ENCODE measurements around the gene ARHGAP6.
"Not testable (repeated sequence)": the region's sequence is repeated elsewhere in the genome, so short reads cannot be mapped to it uniquely, and the experiment has no call there.

Gene ARHGAP6

DNA sequence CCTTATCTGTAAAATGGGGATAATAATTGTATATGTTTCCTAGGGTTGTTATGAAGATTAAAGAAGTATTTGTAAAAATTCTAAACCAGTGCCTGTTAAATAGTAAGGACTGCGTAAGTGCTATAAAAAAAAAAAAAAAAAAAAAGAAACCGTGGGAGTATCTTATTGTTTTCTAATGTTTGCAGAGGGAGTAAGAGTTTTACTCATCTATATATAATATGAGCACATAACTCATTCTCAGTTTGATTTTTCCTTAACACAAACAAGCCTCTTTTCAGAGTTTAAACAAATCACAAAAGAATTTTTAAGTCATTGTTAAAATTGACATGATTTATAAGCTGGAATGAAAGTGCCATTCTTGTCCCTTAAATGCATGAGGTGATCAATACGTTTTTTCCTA is 267.6 kb downstream of the ARHGAP6 start:
- DNase-seq (ENCODE audit: low read depth): no peak

DNA sequence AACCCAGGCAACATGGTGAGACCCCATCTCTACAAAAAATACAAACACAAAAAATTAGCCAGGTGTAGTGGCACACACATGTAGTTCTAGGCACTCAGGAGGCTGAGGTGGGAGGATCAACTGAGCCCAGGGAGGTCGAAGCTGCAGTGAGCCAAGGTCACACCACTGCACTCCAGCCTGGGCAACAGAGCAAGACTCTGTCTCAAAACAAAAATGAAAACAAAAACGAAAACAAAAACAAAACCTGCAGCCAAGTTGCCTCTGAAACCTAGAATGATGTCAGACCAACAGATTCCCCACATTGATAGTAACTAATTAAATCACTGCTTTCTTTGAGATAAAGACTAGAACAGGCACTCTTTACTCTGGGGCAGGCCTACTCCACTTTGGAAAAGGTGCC is 268.0 kb downstream of the ARHGAP6 start:
- no peak for DNase-seq (ENCODE audit: low read depth)

DNA sequence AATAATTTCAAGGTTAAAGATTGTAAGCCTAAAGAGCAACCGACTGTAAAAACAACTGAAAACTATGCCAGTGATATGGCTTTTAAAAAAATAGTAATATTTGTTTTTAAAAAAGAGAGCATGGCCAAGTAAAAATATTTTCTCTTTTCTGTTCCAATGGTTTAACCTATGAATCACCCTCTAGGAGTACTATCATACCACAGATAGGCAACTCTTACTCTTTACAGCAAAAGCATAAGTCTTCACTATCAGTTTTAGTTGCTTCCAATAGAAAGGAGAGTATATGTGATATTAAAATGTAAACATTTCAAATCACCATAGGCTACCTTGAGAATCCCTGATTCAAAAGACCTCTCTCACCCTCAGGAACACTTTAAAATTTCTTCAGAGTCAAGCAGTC is 269.9 kb downstream of the ARHGAP6 start:
- no peak for DNase-seq (ENCODE audit: low read depth)

DNA sequence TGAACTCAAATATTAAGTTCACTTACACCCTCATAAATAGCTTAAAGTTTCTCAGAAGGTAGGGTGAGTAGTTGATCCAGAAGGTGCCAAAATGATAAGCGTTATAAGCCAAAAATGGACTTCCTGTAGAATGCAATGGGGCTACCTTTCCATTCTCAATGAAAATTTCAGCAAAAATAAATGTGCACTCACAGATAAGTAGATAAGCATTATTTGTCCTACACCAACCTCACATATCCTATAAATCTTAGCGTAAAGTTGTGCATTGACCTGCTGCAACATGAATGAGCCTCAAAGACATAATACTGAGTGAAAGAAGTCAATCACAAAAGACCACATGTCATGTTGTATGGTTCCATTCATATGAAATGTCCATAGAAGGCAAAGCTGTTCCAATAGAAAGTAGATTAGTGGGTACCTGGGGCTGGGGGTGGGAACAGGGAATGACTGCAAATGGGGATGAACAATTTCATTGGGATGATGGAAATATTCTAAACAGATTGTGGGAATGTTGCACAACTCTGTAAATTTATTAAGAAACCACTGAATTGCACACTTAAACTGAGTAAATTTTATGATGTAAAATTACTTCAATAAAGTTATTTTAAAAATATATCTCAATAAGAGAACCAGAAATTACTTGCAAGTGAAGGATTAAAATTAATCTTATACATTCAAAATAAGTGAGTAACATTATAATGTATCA is 271.6 kb downstream of the ARHGAP6 start:
- no peak for DNase-seq (ENCODE audit: low read depth)

DNA sequence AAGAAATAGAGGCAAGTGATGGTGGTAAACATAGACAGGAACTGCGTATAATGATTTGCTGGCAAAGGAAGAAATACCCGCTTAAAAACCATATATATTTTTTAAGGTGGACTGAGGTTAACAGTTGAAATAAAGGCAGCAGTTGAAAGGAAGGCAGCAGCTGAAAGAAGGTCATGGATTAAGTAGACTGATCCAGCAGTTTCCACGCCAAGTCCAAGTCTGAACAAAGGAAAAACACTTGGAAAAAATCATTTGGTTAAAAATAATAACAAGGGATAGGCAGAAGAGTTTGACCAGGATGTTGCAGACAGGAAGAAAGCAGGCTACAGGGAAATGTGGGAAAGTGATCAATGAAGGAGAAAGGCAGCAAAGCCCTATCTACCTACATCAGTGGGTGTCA is 278.9 kb downstream of the ARHGAP6 start:
- DNase-seq (ENCODE audit: low read depth): no peak

DNA sequence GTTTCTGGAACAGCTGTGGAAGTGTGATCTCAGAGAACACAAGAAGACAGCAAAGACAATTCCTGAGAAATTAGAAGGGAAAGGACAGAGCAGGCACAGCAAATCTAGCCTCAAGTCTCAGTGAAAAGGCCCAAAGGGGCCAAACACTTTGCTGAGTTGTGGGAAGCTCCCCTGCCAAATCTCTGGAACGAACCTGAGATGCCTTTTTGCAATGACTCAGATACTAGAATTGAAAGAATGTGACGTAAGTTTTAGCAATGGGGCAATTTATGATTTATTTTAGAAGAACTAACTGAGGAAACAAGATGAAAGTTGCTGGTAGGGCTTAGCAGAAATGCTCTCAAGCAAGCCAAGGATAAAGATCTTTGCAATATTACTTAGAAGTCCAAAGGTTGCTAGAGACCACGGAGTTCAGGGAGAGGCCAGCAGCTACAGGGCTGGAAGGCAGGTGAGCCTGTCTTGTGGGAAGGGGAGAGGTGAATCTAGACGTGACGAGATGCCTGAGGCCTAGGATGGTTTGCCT is 279.7 kb downstream of the ARHGAP6 start:
- no peak for DNase-seq (ENCODE audit: low read depth)

DNA sequence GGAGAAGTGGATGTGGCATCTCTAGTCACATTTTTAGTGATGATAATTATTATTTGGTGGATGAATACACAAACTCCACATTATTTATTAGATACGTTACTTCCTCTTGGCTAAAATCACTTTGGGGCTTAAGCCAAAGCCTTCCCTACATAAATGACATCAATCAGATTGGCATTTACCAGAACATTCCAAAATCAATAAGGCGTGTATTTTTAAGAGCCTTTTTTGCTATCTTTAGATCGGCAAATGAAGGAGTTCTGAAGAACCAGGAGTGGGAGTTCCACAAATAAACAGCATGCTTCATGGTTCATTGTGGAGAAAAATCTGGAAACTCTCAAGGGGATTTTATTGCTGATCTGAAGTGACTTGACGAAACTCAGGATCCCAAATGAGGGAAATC is 282.8 kb downstream of the ARHGAP6 start:
- DNase-seq (ENCODE audit: low read depth): no peak

DNA sequence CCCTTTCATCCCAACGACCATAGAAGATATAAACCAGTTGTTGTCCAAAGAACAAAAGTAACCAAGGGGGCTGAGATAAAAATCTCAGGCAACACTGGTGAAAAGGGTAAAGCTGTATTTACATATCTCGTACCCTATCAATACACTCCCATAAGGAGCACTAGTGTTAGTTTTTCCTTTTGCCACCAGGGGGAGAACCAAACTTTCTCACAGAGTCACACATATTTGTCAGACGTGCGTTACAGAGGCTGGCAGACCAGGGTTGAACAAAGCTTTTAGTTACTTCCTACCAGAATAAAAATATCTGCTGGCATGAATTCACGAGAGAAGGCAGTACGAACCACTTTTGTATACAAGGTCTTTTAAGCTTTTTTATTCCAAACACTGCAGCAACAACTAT is 284.3 kb downstream of the ARHGAP6 start:
- DNase-seq (ENCODE audit: low read depth): no peak

DNA sequence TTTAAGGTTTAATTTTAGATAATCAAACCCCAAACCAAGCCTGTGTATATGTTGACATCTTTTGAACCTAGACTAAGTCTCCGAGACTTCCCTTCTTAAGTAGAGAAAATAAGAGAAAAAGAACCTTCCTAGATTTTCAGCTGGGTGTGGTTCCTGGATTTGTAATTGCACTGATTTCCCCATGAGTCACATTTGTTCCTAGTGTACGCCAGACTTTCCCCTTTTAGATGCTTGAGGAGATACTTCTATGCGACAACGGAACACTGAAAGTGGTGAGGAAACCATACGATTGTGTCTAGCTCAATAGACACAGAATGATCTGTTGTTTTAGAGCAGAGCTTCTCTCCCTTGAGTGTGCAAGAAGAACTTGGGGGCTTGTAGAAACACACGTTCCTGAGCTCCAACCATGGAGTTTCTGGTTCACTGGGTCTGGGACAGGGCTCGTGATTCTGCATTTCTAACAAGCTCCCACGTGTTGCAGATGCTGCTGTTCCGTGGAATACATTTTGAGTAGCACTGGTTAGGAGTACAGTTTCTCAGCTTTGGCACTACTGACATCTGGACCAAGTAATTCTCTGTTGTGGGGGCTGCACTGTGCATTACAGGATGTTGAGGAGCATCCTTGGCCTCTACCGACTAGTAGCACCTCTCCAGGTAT is 285.4 kb downstream of the ARHGAP6 start:
- no peak for DNase-seq (ENCODE audit: low read depth)

DNA sequence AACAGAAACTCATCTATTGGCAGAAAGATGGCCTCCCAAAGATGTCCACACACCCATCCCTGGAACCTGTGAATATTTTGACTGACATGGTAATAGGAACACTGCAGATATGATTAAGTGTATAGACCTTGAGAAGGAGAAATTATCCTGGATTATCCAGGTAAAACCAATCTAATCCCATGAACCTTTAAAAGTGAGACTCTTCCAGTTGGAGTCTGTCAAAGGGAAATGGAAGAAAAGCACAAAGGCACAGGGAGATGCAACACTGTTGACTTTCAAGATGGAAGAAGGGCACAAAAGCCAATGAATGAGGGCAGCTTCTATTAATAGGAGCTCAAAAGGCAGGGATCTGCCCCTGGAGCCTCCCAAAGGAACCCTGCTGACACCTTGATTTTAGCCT is 289.6 kb downstream of the ARHGAP6 start:
- DNase-seq (ENCODE audit: low read depth): no peak

DNA sequence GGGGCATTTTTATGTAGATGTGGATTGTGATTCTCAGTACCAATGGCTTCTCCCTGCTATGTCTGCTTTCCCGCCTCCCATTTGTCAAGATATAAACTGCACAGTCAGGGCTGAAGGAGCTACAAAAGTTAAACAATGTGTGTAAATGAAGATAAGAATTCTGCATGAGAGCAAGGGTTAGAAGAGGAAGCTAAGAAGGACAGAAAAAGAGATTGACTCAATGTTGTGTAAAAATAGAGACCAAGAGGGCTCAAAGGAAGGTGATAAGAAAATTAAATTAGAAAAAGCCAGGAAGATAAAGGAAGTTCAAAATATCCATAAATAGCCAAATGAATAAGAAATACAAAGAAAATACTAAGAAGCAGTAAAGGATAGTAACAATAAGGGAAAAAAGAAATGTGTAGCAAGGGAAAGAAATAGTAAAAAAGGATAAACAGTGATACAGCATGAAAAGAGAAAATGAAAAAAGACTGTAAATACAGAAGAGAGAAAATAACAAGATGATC is 290.1 kb downstream of the ARHGAP6 start:
- no peak for DNase-seq (ENCODE audit: low read depth)

DNA sequence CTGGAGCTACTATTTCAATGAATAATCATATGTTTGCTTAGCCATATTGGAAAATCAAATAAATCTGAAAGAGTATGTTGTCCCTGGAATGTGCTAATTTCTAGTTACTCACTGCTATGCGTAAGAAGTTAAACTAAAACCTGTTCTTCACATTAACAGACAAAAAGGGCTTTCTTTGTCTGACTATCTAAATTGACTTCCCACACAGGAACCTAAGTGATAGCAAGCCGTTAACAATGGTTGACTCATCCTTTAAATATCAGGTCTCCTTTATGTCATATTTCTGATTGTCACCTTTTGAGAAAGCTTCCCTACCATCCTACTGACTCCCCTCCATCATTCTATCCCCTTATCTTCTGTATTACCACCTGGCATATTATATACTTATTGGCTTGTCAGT is 291.1 kb downstream of the ARHGAP6 start:
- no peak for DNase-seq (ENCODE audit: low read depth)

DNA sequence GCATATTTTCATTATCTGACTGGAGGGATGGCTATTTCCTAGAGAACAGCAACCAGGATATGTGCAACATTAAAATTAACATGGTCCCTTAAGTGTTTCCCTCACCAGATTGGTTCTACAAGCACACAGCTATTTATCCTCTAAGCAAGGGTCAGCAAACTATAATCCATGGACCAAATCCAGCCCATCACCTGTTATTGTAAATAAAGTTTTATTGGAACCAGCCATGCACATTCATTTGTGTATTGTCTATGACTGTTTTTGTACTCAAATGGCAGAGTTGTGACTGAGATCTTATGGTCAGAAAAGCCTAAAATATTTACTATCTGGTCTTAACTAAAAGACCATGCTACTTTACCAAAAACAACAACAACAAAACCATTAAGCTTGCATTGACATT is 294.6 kb downstream of the ARHGAP6 start:
- no peak for DNase-seq (ENCODE audit: low read depth)

DNA sequence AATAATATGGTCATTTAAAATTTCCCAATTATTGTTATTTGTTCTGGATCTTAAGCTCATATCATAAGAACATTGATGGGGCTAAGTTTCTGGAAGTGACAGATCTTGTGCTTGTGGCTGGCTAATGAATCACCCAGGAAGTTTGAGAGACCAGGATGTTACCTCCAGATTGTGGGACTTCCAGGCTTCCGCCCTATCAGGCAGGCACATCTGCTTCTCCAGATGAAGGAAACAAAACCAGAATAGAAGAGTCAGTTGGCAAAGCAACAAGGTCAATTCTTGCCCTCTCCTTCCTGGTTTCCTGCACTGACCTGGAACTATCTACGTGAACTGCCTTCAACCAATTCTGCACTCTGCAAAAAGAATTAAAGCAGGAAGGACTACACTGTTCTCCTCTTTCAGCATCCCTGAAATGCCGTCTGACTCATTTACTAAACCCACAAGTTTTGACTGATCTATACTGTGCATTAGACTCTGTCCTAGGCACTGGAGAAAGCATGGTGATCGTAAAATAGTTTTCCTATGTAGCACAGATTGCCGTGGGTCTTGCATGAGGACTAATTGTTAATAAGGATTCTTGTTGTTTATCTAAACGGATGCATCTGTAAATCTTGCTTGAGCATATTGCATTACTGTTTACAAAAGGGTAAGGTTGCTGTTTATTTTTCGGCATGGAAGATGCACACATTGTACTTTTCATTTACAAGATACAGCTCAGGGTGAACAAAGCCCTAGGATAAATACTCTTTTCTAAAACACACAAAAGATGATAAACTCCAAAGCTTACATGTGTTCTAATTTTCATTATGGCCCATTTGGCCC is 297.9 kb downstream of the ARHGAP6 start:
- DNase-seq (ENCODE audit: low read depth): no peak

DNA sequence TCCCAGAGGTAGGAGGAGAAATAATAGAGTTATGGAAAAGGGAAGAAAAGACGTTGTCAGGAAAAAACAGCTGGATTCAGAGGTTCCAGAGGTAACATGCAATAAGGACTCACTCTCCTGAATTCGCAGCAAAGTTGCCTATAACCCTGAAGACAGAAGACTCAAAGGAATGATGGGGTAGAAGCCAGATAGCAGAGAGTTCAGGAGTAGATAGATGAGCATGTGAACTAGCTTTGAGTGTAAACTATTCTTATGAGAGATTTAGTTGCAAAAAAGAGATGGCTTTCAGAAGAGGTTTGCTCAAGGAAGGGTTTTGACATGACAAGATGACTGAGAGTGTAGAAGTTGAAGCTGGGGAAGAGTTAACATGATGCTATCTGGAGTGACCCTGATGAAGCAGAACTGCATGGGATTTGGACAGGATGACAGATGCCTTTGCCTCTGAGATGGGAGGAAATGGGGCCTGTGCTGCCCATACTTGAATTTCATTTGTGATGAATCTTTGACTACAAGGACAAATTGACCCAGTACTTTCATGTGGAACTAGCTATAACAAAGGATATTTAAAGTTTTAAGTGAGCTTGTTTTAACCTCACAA is 298.6 kb downstream of the ARHGAP6 start:
- DNase-seq (ENCODE audit: low read depth): no peak

DNA sequence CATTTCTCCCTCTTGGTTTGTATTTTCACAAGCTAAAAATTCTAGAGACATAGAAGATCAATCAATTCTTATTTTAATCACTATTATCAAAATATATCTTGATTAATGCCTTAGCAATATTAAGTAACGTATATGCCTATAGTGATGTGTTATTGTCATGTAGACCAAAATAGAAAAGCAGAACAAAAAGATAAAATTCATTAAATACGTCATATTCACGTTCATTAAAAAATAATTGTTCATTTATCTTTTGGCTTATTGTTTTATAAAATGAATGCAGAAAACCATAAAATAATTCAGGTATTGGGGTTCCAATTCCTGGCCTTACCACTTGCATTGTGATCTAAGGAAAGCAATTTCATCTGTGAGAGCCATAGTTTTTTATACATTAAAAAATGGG is 300.3 kb downstream of the ARHGAP6 start:
- DNase-seq (ENCODE audit: low read depth): no peak

DNA sequence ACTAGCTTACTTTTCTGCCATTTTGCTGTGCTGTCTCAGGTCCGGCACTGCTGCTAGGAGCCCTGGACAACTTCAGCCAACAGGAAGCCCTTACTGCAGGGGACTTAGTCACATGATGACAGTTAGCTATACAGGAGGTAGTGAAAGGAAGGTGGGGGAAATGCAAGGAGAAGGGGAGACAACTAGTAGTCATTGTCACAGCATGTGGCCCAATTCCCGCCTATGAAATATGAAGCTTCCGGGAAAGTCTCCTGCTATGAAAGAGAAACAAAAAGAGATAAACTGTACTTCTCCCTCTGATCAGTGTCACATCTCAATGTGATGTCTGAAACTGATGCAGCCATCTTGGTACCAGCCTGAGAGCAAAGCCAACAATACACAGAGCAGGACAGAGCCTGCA is 300.9 kb downstream of the ARHGAP6 start:
- DNase-seq (ENCODE audit: low read depth): no peak

DNA sequence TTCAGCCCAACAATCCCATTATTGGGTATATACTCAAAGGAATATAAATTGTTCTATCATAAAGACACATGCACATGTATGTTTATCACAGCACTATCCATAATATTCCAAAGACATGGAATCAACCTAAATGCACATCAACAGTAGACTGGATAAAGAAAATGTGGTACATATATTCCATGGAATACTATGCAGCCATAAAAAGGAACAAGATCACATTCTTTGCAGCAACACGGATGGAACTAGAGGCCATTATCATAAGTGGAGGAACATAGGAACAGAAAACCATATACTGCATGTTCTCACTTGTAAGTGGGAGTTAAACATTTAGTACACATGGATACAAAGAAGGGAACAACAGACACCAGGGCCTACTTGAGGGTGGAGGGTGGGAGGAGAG is 301.9 kb downstream of the ARHGAP6 start:
- not testable (repeated sequence) for DNase-seq (ENCODE audit: low read depth)

DNA sequence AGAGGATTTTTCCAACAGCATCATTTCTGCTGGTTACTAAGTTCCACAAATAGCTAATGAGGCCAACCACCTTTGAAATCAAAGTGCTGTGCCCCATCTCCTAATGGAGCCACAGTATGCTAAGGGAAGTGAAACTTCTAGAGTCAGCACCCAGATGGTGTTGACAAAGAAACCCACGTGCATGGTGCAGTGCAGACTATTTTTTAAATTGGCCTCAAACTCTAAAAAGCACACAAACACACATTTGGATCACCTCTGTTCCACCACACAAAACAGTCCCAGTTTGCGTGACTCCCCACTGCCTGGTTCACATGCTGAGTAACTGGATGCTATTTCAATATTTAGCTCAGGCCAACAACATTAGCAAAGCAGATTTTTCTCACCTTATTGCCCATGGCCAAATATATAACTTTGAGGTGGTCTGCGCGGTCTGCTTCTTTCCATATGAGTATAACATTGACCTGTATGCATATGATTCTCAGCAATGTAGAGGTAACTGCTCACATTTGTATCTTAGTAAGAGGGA is 302.6 kb downstream of the ARHGAP6 start:
- DNase-seq (ENCODE audit: low read depth): no peak

DNA sequence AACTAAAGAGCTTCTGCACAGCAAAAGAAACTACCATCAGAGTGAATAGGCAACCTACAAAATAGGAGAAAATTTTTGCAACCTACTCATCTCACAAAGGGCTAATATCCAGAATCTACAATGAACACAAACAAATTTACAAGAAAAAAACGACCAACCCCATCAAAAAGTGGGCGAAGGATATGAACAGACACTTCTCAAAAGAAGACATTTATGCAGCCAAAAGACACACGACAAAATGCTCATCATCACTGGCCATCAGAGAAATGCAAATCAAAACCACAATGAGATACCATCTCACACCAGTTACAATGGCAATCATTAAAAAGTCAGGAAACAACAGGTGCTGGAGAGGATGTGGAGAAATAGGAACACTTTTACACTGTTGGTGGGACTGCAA is 304.1 kb downstream of the ARHGAP6 start:
- DNase-seq (ENCODE audit: low read depth): not testable (repeated sequence)

DNA sequence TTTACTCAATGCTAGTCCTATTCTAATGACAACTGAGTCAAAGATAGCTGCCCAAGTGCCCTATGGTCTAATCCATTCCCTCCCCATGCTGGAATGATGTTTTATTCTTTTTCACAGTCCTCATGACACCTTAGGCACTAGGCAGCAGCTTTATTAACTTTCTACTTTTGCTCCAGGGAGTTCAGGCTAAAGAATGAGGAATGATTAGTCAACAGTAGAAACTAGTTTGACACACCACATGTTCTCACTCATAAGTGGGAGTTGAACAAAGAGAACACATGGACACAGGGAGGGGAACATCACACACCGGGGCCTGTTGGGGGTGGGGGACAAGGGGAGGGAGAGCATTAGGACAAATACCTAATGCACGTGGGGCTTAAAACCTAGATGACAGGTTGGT is 309.8 kb downstream of the ARHGAP6 start:
- DNase-seq (ENCODE audit: low read depth): not testable (repeated sequence)

Measured in stimulated activated CD8-positive, alpha-beta memory T cell treated with anti-CD3 and anti-CD28 coated beads, Interleukin-15, amount 100 ng/mL, for 24 hours (primary cell).